Measurements from ENCODE around the gene MCC.

The MCC gene

GRCh38 chr5:113487781-113488644 is at the start of gene MCC:
TSS of gene MCC (minus strand) at chr5:113488453.
- peak; percentile 40 for DNase-seq
- peak; percentile 36 for ATAC-seq

GRCh38 chr5:113531481-113532159 is 43.4 kb upstream of the MCC start:
- no peak for DNase-seq
- ATAC-seq = no peak

DNA sequence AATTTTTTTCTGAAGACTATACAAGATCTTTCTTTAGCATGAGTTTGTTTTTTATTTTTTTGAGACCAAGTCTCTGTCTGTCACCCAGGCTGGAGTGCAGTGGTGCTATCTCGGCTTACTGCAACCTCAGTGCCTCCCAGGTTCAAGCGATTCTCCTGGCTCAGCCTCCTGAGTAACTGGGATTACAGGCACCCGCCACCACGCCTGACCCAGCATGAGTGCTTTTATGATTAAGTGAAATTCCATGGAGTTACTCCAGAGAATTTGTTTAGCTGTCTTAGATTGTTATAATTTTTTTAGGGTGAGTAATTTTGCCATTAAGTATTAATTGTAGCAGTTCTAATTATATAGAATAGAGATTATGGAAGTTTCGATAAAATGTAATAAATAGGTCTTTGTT is 39.5 kb upstream of the MCC start:
- no peak for DNase-seq
- no peak for ATAC-seq

DNA sequence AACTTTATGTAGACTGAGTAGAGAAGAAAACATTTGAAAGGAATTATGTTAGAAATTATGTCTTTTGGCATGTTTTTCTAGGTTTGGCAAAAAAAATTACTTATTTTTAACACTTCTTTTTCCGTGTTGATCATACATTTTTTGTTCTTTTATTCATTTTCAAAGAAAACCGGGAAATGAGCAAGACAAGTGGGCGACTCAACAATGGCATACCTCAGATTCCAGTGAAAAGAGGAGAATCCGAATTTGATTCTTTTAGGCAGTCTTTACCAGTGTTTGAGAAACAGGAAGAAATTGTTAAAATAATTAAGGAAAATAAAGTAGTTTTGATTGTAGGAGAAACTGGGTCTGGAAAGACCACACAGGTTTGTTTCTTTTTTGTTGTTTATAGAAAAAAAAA is 38.2 kb upstream of the MCC start:
- no peak for DNase-seq
- ATAC-seq = no peak

GRCh38 chr5:113524927-113525326 is 36.7 kb upstream of the MCC start:
- DNase-seq (no peak), ATAC-seq (peak; percentile 45)

DNA sequence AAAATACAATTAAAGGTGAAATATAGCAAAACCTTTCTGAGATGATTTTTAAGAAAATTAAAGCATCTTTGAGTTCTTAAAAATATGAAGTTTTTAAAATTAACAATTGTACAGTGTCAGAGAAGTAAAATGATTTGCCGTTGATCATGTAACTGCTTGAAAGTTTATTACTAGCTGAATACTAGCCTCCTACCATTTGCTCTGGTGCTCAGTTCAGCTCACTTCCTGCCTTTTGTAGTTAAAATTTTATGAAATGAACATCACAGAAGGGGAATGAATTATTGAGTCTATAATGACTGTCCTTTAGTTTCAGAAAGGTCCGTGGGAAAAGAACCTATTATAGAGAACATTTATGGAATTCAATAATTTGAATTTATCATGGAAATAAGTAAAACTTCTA is 34.9 kb upstream of the MCC start:
- no peak for DNase-seq
- ATAC-seq = no peak

DNA sequence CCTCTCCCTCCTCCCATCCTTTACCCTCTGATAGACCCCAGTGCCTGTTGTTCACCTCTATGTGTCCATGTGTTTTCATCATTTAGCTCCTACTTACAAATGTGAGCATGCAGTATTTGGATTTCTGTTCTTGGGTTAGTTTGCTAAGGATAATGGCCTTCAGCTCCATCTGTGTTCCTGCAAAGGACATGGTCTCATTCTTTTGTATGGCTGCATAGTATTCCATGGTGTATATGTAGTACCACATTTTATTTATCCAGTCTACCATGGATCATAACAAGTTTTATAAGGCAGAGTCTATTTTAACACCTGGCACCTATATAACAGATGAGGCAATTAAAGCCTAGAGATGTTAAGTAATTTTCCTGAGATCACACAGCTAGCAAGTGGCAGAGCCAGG is 32.6 kb upstream of the MCC start:
- ATAC-seq (no peak), DNase-seq (no peak)

DNA sequence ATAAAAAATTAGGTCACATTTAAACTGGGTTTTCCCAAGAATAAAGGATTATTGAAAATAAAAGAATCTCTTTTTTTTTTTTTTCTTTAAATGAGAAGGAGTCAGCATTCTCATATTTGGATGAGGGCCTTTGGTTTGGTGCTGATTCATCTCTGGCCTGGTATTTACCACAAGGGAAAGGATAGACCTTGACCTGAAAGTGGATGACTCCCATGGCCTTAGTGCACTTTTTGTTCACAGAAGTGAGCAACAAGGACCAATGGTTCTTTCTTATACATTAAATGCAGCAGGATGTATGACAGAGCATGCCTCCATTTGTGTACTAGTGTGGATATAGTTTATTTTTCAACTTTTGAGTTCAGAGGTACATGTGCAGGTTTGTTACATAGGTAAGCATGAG is 32.2 kb upstream of the MCC start:
- DNase-seq = peak; percentile 14
- peak; percentile 88 for ATAC-seq

DNA sequence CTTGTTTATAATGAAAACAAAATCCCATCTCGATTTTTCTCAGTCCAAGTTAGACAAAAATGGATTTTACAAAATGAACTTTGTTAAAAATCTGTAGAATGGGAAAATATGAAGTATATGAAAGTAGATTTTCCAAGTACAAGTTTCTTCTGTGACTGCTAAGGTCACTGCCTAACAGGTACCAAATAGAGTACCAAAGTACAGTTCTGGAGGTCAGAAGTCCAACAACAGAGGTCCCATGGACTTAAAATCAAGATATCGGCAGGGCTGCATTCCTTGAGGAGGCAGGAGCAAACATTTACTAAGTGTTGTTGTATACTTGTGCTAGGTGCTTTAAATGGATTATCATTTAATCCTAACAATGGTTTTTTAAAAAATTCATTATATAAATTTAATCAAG is 31.2 kb upstream of the MCC start:
- no peak for ATAC-seq
- DNase-seq = no peak

GRCh38 chr5:113518884-113519283 is 30.6 kb upstream of the MCC start:
- ATAC-seq = no peak
- DNase-seq = no peak

DNA sequence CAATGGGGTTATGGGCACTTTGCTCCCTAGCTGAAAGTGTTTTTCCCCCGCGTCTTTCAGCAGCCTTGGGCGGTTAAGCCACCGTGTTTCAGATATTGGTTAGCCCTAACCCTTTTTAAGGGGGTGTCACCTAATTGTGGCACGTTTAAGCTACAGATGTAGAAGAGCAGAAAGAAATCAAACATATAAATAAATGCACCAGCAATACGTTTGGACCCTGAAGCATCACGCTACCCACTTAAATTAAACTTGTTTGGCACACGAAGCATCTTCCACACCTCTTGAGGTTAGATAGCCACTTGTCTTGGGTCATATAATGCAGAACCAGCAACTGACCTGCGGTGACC is 26.0 kb upstream of the MCC start:
- DNase-seq = no peak
- ATAC-seq = no peak

DNA sequence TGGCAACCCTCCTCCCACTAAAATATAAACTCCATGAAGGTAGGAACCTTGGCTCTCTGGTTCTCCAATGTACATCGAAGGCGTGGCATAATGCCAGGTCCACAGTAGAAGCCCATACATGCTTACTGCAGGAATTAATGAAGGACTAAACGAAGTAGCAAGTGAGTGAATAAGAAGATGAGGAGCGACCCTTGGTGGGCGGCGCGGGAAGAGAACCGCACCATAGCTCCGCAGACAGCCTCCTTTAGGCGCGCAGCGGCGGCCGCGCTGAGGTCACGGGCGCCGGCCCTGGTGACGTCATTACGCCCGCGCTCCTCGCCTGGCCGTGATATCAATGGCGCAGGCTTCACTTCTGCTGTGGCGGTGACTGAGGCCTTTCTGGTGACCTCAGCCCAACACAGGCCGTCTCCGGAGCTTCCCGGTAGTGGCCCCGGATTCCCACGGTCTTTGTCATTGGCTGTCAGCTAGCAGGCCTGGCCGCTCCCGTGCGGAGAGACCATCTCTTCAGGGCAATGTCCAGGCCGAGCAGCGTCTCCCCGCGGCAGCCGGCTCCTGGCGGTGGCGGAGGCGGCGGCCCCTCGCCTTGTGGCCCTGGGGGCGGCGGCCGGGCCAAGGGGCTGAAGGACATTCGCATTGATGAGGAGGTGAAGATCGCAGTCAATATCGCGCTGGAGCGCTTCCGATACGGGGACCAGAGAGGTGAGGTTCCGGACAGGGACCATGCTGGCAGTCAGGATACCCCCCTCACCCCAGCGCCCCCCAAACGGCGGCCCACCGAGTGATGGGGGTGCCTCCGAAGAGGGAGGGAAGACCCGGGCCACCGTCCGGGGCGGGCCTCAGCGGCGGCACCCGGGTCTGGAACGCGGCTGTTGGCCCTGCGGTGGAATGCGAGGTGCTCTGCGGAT is 25.4 kb upstream of the MCC start, which contains the start of gene YTHDC2:
Gene YTHDC2 (plus strand): TSS at position 311 of the 905 bp plus-strand sequence. CDS start 202 bp downstream, at position 513.
- peak; percentile 90 for DNase-seq
- peak; percentile 98 for ATAC-seq

GRCh38 chr5:113512341-113512740 is 24.1 kb upstream of the MCC start:
- DNase-seq (no peak), ATAC-seq (no peak)

GRCh38 chr5:113510836-113511451 is 22.7 kb upstream of the MCC start:
- ATAC-seq = no peak
- DNase-seq = no peak

DNA sequence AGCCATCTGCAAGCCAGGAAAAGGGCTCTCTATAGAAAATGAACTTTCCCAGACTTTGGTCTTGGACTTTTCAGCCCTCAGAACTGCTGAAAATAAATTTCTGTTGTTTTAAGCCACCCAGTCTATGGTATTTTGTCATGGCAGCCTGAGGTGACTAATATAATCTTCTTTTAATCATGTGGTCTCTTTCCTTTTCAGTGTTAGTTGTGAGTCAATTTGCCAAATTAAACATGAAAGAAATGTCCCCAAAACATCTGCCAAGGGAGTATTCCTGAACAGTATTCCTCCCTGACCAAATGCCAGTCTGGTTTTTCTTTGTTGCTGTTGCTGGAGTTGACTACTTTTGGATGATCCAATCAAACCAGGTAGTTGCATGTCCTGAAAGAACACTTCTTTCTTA is 20.5 kb upstream of the MCC start:
- ATAC-seq (no peak), DNase-seq (no peak)

GRCh38 chr5:113507601-113508000 is 19.3 kb upstream of the MCC start:
- ATAC-seq = no peak
- no peak for DNase-seq

DNA sequence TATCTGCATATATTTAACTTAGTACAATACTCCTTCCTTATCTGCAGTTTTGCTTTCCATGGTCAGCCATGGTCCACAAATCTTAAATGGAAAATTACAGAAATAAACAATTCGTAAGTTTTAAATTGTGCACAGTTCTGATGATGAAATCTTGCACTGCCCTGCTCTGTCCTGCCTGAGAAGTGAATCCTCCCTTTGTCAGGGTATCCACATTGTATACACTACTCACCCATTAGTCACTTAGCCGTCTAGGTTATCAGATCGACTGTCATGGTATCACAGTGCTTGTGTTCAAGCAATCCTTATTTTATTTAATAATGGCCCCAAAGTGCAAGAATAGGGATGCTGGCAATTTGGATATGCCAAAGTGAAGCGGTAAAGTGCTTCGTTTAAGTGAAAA is 16.9 kb upstream of the MCC start:
- ATAC-seq (no peak), DNase-seq (no peak)

DNA sequence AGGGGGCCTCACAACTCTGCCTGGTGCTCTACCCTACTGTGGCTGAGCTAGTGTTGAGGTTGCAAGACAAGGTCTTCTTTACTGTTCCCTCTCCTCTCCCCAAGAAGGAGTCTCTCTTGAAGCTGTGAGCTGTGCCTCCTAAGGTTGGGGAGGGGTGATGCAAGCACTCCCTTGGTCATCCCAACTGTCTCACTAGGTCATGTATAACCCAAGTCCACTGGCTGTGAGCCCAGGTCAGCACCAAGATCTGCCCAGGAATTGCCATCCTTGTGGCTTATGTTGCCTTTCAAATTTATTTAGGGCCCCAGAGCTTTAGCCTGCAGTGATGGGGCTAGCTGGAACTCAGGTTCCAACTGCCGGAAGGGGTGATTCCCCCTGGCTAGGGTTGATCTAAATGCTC is 14.9 kb upstream of the MCC start:
- no peak for ATAC-seq
- DNase-seq = no peak

DNA sequence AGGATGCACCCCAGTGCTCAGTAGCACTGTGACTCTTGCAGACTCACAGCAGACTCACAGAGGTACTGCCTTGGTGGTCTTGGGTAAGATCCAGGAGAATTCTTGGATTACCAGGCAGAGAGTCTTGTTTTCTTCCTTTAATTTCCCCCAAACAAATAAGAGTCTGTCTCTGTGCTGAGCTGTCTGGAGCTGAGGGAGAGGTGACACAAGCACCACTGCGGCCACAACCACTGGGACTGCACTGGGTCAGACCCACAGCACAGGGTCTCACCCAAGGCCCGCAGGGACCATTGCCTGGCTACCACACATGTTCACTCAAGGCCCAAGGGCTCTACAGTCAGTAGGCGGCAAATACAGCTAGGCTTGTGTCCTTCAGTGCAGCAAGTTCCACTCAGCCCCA is 13.8 kb upstream of the MCC start:
- ATAC-seq (no peak), DNase-seq (no peak)

GRCh38 chr5:113495422-113495841 is 7.2 kb upstream of the MCC start:
- ATAC-seq (no peak), DNase-seq (no peak)

GRCh38 chr5:113493446-113493845 is 5.2 kb upstream of the MCC start:
- DNase-seq (no peak), ATAC-seq (no peak)

GRCh38 chr5:113491022-113491421 is 2.8 kb upstream of the MCC start:
- ATAC-seq (no peak), DNase-seq (no peak)
